ENCODE data around the gene NPR3.

The NPR3 gene

DNA sequence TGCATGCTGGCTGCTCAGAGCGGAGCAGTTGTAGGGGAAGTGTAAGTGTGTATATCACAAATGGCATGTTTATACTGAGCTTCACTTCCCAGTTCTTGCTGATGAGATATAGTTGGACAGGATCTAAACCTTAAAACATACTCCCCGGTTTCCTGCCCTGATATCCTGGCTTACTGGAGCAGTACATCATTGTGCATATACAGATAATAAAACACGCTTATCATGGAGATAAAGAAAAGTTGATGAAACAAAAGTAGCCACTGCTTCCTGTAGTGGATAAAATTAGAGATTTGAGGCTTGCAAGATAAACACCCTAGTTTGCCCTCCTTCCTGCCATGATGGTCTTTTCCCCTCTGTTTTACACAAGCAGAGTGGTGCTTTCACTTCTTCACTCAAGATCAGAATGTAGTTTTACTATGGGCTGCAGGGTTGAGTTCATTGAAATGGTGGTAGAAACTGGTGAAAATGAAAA is 15.0 kb downstream of the NPR3 start:
- Histone ChIP-seq H3K9me3 (ENCODE audit: control insufficient read depth, low read length) (no peaks in the 10 kb centered on the region), H3K27me3 (replicated peaks; ENCODE audit: control insufficient read depth, insufficient read depth, low read length, poor library complexity, severe bottlenecking) (no peaks in the 10 kb centered on the region), H3K4me3 (ENCODE audit: insufficient read depth, low read depth, low read length, poor library complexity, severe bottlenecking) (no peak overlapping the region), H3K27ac (ENCODE audit: insufficient read depth, low read length, poor library complexity, severe bottlenecking) (no peak overlapping the region), H3K36me3 (ENCODE audit: control insufficient read depth, insufficient read depth, low read length) (no peaks in the 10 kb centered on the region), H3K4me1 (ENCODE audit: control insufficient read depth, insufficient read depth, low read length, poor library complexity, severe bottlenecking) (no peaks in the 10 kb centered on the region)
- DNase-seq, result no peak

DNA sequence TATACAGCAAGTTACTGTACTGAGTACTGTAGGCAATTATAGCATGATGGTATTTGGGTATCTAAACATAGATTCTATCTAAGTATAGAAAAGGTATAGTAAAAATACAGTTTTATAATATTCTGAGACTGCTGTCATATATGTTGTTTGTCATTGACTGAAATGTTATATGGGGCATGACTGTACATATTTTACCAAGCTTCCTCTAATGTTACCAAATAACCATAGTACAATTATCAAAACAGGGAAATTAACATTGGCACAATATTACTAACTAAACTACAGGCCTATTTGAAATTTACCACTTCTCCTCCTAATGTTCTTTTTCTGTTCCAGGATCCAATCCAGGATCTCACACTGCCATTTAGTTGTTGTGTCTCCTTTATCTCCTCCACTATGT is 18.5 kb downstream of the NPR3 start:
- H3K4me1 ChIP-seq (ENCODE audit: control insufficient read depth, insufficient read depth, low read length, poor library complexity, severe bottlenecking), result no peaks in the 10 kb centered on the region
- H3K27me3 ChIP-seq (replicated peaks; ENCODE audit: control insufficient read depth, insufficient read depth, low read length, poor library complexity, severe bottlenecking), result no peaks in the 10 kb centered on the region
- no peaks in the 10 kb centered on the region for H3K9me3 ChIP-seq (ENCODE audit: control insufficient read depth, low read length)
- H3K36me3 ChIP-seq (ENCODE audit: control insufficient read depth, insufficient read depth, low read length), result no peaks in the 10 kb centered on the region
- no peak overlapping the region for H3K27ac ChIP-seq (ENCODE audit: insufficient read depth, low read length, poor library complexity, severe bottlenecking)
- no peak overlapping the region for H3K4me3 ChIP-seq (ENCODE audit: insufficient read depth, low read depth, low read length, poor library complexity, severe bottlenecking)
- DNase-seq, result no peak

DNA sequence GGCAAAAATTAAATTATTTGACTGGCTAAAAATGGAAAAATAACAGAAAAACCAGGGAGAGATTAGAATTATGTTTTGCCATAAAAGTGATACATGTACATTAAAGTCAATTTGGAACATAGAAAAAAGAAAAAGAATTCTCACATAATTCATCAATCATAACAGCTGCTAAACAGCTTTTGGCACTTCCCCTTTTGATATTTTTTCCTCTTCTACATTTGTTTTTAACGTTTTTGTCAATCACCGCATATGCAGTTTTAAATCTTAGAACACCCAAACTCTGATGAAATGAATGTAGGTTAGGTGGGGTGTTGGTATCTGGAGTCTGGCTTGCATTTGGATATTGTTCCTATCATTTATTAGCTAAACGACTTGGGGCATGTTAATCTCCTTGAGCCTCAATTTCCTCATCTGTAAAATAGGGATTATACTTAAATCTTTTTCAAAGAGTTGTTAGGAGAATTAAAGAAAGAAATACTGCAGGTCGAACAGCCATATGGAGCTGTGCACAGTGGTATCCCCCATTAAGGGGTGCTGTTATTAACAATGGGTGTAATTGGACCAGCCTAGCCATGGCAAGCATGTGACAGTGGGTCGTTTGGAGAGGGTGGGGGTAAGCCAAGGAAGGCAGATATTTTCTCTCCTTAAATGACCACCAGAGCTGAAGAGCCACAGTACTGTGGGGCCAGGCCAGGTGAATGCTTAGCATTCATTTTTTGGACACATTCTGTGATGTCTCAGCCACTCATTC is 22.6 kb downstream of the NPR3 start:
- Histone ChIP-seq H3K27me3 (replicated peaks; ENCODE audit: control insufficient read depth, insufficient read depth, low read length, poor library complexity, severe bottlenecking) (no peaks in the 10 kb centered on the region), H3K4me3 (ENCODE audit: insufficient read depth, low read depth, low read length, poor library complexity, severe bottlenecking) (no peak overlapping the region), H3K9me3 (ENCODE audit: control insufficient read depth, low read length) (no peaks in the 10 kb centered on the region), H3K4me1 (ENCODE audit: control insufficient read depth, insufficient read depth, low read length, poor library complexity, severe bottlenecking) (no peaks in the 10 kb centered on the region), H3K36me3 (ENCODE audit: control insufficient read depth, insufficient read depth, low read length) (no peaks in the 10 kb centered on the region), H3K27ac (ENCODE audit: insufficient read depth, low read length, poor library complexity, severe bottlenecking) (no peak overlapping the region)
- no peak for DNase-seq

DNA sequence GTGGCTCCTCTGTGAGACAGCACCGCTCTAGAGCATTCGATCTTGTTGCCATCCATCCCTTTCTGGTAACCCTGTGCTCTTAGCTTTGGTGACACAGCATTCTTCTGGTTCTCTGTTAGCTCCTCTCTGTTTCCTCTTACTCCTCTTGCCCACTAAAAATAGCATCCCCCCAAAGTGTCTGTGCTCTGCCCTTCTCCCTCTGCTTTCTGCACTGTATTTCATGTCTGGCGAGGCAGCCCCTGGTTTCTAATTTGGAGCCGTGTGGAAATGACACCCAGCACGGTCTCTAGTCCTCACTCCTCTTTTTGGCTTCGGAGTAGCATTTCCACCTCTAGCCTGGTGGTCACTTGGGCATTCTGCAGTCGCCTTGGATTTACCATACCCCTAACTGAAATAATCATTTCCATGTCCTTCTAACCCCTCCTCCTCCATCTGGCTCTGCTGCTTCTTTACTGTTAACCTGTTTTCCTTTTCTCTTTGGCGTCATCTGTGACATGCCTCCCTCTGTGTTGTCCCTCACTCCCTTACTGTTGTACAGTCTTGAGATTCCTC is 23.8 kb downstream of the NPR3 start:
- no peak overlapping the region for H3K27ac ChIP-seq (ENCODE audit: insufficient read depth, low read length, poor library complexity, severe bottlenecking)
- H3K4me3 ChIP-seq (ENCODE audit: insufficient read depth, low read depth, low read length, poor library complexity, severe bottlenecking), result no peak overlapping the region
- H3K9me3 ChIP-seq (ENCODE audit: control insufficient read depth, low read length), result no peaks in the 10 kb centered on the region
- H3K36me3 ChIP-seq (ENCODE audit: control insufficient read depth, insufficient read depth, low read length), result no peaks in the 10 kb centered on the region
- H3K27me3 ChIP-seq (replicated peaks; ENCODE audit: control insufficient read depth, insufficient read depth, low read length, poor library complexity, severe bottlenecking), result no peaks in the 10 kb centered on the region
- no peak for DNase-seq
- H3K4me1 ChIP-seq (ENCODE audit: control insufficient read depth, insufficient read depth, low read length, poor library complexity, severe bottlenecking), result no peaks in the 10 kb centered on the region

DNA sequence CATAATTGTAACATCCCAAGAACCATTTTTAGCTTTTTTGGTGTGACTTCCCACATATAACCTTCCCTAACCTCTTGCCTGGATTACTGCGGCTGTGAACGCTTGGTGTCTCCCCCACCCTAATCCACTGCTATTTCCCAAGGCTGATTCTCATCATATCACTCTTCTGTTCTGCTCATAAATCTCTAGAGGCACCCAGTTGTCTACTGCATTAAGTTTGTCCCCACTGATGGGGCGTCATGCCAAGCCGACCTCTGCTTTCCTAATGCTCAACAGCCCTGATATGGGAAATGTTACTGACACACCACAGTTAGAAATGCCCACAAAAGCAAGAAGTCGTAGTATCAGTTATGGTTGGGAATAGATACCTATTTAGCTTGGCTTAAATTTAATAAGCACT is 24.4 kb downstream of the NPR3 start:
- Histone ChIP-seq H3K36me3 (ENCODE audit: control insufficient read depth, insufficient read depth, low read length) (no peaks in the 10 kb centered on the region), H3K9me3 (ENCODE audit: control insufficient read depth, low read length) (no peaks in the 10 kb centered on the region), H3K27ac (ENCODE audit: insufficient read depth, low read length, poor library complexity, severe bottlenecking) (no peak overlapping the region), H3K4me3 (ENCODE audit: insufficient read depth, low read depth, low read length, poor library complexity, severe bottlenecking) (no peak overlapping the region), H3K4me1 (ENCODE audit: control insufficient read depth, insufficient read depth, low read length, poor library complexity, severe bottlenecking) (no peaks in the 10 kb centered on the region), H3K27me3 (replicated peaks; ENCODE audit: control insufficient read depth, insufficient read depth, low read length, poor library complexity, severe bottlenecking) (no peaks in the 10 kb centered on the region)
- DNase-seq, result no peak

DNA sequence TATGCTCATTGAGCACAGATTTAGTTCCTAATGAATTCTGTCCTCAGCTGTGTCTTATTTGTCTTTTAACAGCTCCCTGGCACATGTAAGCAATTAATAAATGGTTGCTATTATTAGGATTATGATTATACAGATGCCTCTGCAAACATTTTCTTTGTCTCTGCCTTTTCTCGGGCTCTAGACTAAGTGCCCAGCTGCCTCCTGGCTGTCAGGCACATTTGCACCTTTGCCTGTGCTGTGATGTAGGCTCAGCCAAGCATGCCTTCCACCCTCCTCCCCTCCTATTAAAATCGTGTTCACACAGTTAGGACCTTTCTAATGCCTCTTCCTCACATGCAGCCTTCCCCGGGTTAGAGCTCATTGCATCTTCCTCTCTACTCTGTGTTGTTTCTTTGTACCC is 25.7 kb downstream of the NPR3 start:
- no peaks in the 10 kb centered on the region for H3K27me3 ChIP-seq (replicated peaks; ENCODE audit: control insufficient read depth, insufficient read depth, low read length, poor library complexity, severe bottlenecking)
- no peak overlapping the region for H3K27ac ChIP-seq (ENCODE audit: insufficient read depth, low read length, poor library complexity, severe bottlenecking)
- H3K4me3 ChIP-seq (ENCODE audit: insufficient read depth, low read depth, low read length, poor library complexity, severe bottlenecking), result no peak overlapping the region
- no peaks in the 10 kb centered on the region for H3K4me1 ChIP-seq (ENCODE audit: control insufficient read depth, insufficient read depth, low read length, poor library complexity, severe bottlenecking)
- H3K36me3 ChIP-seq (ENCODE audit: control insufficient read depth, insufficient read depth, low read length), result no peaks in the 10 kb centered on the region
- no peak for DNase-seq
- no peaks in the 10 kb centered on the region for H3K9me3 ChIP-seq (ENCODE audit: control insufficient read depth, low read length)

DNA sequence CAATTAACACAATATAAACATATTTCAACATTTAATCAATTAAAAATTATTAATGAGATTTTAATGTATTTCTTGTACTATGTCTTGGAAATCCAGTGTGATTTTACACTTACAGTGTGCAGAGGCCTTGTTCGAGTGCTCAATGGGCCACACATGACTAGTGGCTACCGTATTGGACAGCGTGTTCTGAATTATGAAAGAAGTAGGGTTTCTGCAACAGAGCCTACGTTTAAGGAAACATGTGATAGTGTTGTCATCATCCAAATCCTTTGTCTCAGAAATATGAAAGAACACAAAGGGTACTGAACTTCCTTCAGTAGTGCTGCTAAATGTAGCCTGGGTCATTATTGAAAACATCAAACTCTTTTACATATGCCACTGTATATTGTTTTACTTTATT is 29.5 kb downstream of the NPR3 start:
- no peak overlapping the region for H3K4me3 ChIP-seq (ENCODE audit: insufficient read depth, low read depth, low read length, poor library complexity, severe bottlenecking)
- H3K27ac ChIP-seq (ENCODE audit: insufficient read depth, low read length, poor library complexity, severe bottlenecking), result no peak overlapping the region
- no peaks in the 10 kb centered on the region for H3K27me3 ChIP-seq (replicated peaks; ENCODE audit: control insufficient read depth, insufficient read depth, low read length, poor library complexity, severe bottlenecking)
- no peaks in the 10 kb centered on the region for H3K9me3 ChIP-seq (ENCODE audit: control insufficient read depth, low read length)
- H3K4me1 ChIP-seq (ENCODE audit: control insufficient read depth, insufficient read depth, low read length, poor library complexity, severe bottlenecking), result no peaks in the 10 kb centered on the region
- H3K36me3 ChIP-seq (ENCODE audit: control insufficient read depth, insufficient read depth, low read length), result no peaks in the 10 kb centered on the region
- DNase-seq, result no peak

DNA sequence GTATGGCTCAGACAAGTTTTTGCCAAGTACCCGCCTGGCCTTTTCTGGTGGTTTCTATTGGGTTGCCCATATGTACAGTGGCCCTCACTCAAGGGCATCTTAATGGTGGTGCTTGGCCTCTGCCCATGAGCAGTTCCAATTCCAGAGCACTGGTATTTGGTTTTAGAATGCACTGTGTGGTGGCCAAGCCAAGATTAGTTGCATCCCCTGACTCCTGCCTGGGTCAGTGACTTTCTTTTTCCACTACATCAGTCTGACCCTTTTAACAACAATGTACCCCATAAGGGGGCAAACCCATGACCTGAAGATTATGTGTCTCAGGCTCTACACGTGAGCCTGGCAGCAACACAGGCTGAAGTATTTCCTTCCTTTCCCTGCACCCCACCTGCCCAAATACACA is 34.2 kb downstream of the NPR3 start:
- H3K9me3 ChIP-seq (ENCODE audit: control insufficient read depth, low read length), result no peaks in the 10 kb centered on the region
- no peaks in the 10 kb centered on the region for H3K4me1 ChIP-seq (ENCODE audit: control insufficient read depth, insufficient read depth, low read length, poor library complexity, severe bottlenecking)
- no peak for DNase-seq
- no peak overlapping the region for H3K27ac ChIP-seq (ENCODE audit: insufficient read depth, low read length, poor library complexity, severe bottlenecking)
- H3K27me3 ChIP-seq (replicated peaks; ENCODE audit: control insufficient read depth, insufficient read depth, low read length, poor library complexity, severe bottlenecking), result no peaks in the 10 kb centered on the region
- H3K4me3 ChIP-seq (ENCODE audit: insufficient read depth, low read depth, low read length, poor library complexity, severe bottlenecking), result no peak overlapping the region
- no peaks in the 10 kb centered on the region for H3K36me3 ChIP-seq (ENCODE audit: control insufficient read depth, insufficient read depth, low read length)

DNA sequence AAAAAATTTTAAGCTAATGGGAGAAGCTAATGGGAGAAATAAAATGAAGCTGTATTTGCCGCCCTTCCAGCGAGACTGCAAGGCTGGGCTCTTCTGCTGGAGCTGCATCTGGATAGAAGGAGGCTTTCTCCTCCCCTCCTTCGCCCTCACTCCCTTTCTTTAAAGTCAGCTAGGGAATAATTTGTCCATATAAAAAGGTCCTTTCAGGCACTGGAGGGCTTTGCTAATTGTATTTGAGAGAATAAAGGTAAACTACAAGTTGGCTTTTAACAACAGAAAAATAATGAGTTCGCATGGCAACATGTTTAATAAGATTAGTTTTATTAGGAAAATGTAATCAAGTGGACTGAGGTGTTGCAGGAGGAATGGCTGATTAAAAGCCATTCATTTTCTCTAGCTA is 41.3 kb downstream of the NPR3 start:
- Histone ChIP-seq H3K36me3 (ENCODE audit: control insufficient read depth, insufficient read depth, low read length) (no peaks in the 10 kb centered on the region), H3K4me1 (ENCODE audit: control insufficient read depth, insufficient read depth, low read length, poor library complexity, severe bottlenecking) (no peaks in the 10 kb centered on the region), H3K9me3 (ENCODE audit: control insufficient read depth, low read length) (no peaks in the 10 kb centered on the region), H3K4me3 (ENCODE audit: insufficient read depth, low read depth, low read length, poor library complexity, severe bottlenecking) (no peak overlapping the region), H3K27ac (ENCODE audit: insufficient read depth, low read length, poor library complexity, severe bottlenecking) (no peak overlapping the region), H3K27me3 (replicated peaks; ENCODE audit: control insufficient read depth, insufficient read depth, low read length, poor library complexity, severe bottlenecking) (no peaks in the 10 kb centered on the region)
- DNase-seq, result no peak

DNA sequence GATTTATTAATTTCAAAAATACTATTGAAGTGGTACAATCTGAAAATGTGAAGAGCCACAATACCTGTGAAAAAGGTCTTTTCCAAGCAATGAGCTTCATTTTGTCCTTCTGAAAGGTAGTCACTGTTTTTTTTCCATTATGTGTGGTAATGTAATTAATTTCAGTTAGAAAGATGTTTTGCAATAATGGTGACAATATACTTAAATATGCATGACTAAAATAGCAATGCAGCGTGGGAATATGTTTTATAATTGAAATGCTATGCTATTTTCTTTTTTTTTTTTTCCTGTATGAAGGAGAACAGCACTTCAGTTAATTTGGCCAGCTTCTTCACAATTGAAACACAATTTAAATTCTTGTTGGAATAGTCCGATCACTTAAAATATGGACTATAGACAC is 41.9 kb downstream of the NPR3 start:
- no peaks in the 10 kb centered on the region for H3K4me1 ChIP-seq (ENCODE audit: control insufficient read depth, insufficient read depth, low read length, poor library complexity, severe bottlenecking)
- no peak for DNase-seq
- H3K27ac ChIP-seq (ENCODE audit: insufficient read depth, low read length, poor library complexity, severe bottlenecking), result no peak overlapping the region
- H3K4me3 ChIP-seq (ENCODE audit: insufficient read depth, low read depth, low read length, poor library complexity, severe bottlenecking), result no peak overlapping the region
- no peaks in the 10 kb centered on the region for H3K9me3 ChIP-seq (ENCODE audit: control insufficient read depth, low read length)
- H3K27me3 ChIP-seq (replicated peaks; ENCODE audit: control insufficient read depth, insufficient read depth, low read length, poor library complexity, severe bottlenecking), result no peaks in the 10 kb centered on the region
- no peaks in the 10 kb centered on the region for H3K36me3 ChIP-seq (ENCODE audit: control insufficient read depth, insufficient read depth, low read length)

Measured in effector memory CD4-positive, alpha-beta T cell (primary cell).